ENCODE results near the gene HSPD1.
A peak's percentile ranks its signal among the peaks of the same experiment; 100 is the strongest.

The HSPD1 gene

GRCh38 chr2:197515315-197515738, 15.7 kb upstream of the HSPD1 start:
- Histone ChIP-seq H3K27me3 (ENCODE audit: control insufficient read depth, insufficient read depth, low read length, poor library complexity, severe bottlenecking) (no peaks in the 10 kb centered on the region), H3K4me3 (ENCODE audit: insufficient read depth, low read depth, low read length) (peak overlapping the region; percentile 84), H3K27ac (ENCODE audit: insufficient read depth, low read depth, low read length, poor library complexity, severe bottlenecking) (peak overlapping the region; percentile 74), H3K9me3 (ENCODE audit: control insufficient read depth, low read length) (no peaks in the 10 kb centered on the region), H3K36me3 (ENCODE audit: control insufficient read depth, insufficient read depth, low read length) (no peaks in the 10 kb centered on the region), H3K4me1 (ENCODE audit: control insufficient read depth, insufficient read depth, low read length) (peaks cover 12% of the 10 kb centered on the region)
- 20 to 21% methylated on average over 16 of the region's 16 CpGs for WGBS, 2 experiments

- WGBS, 2 experiments = 82 to 85% methylated on average over 3 of the region's 3 CpGs
- no peaks in the 10 kb centered on the region for H3K36me3 ChIP-seq (ENCODE audit: control insufficient read depth, insufficient read depth, low read length)
- no peak overlapping the region for H3K4me3 ChIP-seq (ENCODE audit: insufficient read depth, low read depth, low read length)
- H3K27me3 ChIP-seq (ENCODE audit: control insufficient read depth, insufficient read depth, low read length, poor library complexity, severe bottlenecking) = no peaks in the 10 kb centered on the region
- no peak overlapping the region for H3K27ac ChIP-seq (ENCODE audit: insufficient read depth, low read depth, low read length, poor library complexity, severe bottlenecking)
- H3K4me1 ChIP-seq (ENCODE audit: control insufficient read depth, insufficient read depth, low read length) = peaks cover 12% of the 10 kb centered on the region
- no peaks in the 10 kb centered on the region for H3K9me3 ChIP-seq (ENCODE audit: control insufficient read depth, low read length)
These were observed 15.1 kb upstream of the HSPD1 start for GRCh38 chr2:197514754-197515153.

GRCh38 chr2:197513915-197514314, 14.3 kb upstream of the HSPD1 start:
- WGBS, 2 experiments = 93 to 94% methylated on average over 5 of the region's 5 CpGs
- Histone ChIP-seq H3K4me1 (ENCODE audit: control insufficient read depth, insufficient read depth, low read length) (peaks cover 12% of the 10 kb centered on the region), H3K27ac (ENCODE audit: insufficient read depth, low read depth, low read length, poor library complexity, severe bottlenecking) (no peak overlapping the region), H3K9me3 (ENCODE audit: control insufficient read depth, low read length) (no peaks in the 10 kb centered on the region), H3K27me3 (ENCODE audit: control insufficient read depth, insufficient read depth, low read length, poor library complexity, severe bottlenecking) (no peaks in the 10 kb centered on the region), H3K4me3 (ENCODE audit: insufficient read depth, low read depth, low read length) (no peak overlapping the region), H3K36me3 (ENCODE audit: control insufficient read depth, insufficient read depth, low read length) (no peaks in the 10 kb centered on the region)

GRCh38 chr2:197506658-197507057, 7.0 kb upstream of the HSPD1 start:
- Histone ChIP-seq H3K4me1 (ENCODE audit: control insufficient read depth, insufficient read depth, low read length) (peaks cover 5% of the 10 kb centered on the region), H3K27me3 (ENCODE audit: control insufficient read depth, insufficient read depth, low read length, poor library complexity, severe bottlenecking) (no peaks in the 10 kb centered on the region), H3K36me3 (ENCODE audit: control insufficient read depth, insufficient read depth, low read length) (peaks cover 10% of the 10 kb centered on the region), H3K9me3 (ENCODE audit: control insufficient read depth, low read length) (no peaks in the 10 kb centered on the region), H3K27ac (ENCODE audit: insufficient read depth, low read depth, low read length, poor library complexity, severe bottlenecking) (no peak overlapping the region), H3K4me3 (ENCODE audit: insufficient read depth, low read depth, low read length) (no peak overlapping the region)
- WGBS, 2 experiments = 98 to 100% methylated on average over 2 to 4 of the region's 5 CpGs

- Histone ChIP-seq H3K4me3 (ENCODE audit: insufficient read depth, low read depth, low read length) (no peak overlapping the region), H3K27ac (ENCODE audit: insufficient read depth, low read depth, low read length, poor library complexity, severe bottlenecking) (no peak overlapping the region), H3K9me3 (ENCODE audit: control insufficient read depth, low read length) (no peaks in the 10 kb centered on the region), H3K36me3 (ENCODE audit: control insufficient read depth, insufficient read depth, low read length) (peaks cover 10% of the 10 kb centered on the region), H3K27me3 (ENCODE audit: control insufficient read depth, insufficient read depth, low read length, poor library complexity, severe bottlenecking) (no peaks in the 10 kb centered on the region), H3K4me1 (ENCODE audit: control insufficient read depth, insufficient read depth, low read length) (peaks cover 5% of the 10 kb centered on the region)
- 94 to 96% methylated on average over 6 of the region's 6 CpGs for WGBS, 2 experiments
These were observed 4.9 kb upstream of the HSPD1 start for GRCh38 chr2:197504512-197504911.

GRCh38 chr2:197504000-197504399, 4.4 kb upstream of the HSPD1 start:
- 90 to 97% methylated on average over 2 of the region's 2 CpGs for WGBS, 2 experiments
- Histone ChIP-seq H3K4me3 (ENCODE audit: insufficient read depth, low read depth, low read length) (no peak overlapping the region), H3K27me3 (ENCODE audit: control insufficient read depth, insufficient read depth, low read length, poor library complexity, severe bottlenecking) (no peaks in the 10 kb centered on the region), H3K4me1 (ENCODE audit: control insufficient read depth, insufficient read depth, low read length) (peaks cover 5% of the 10 kb centered on the region), H3K36me3 (ENCODE audit: control insufficient read depth, insufficient read depth, low read length) (peaks cover 10% of the 10 kb centered on the region), H3K9me3 (ENCODE audit: control insufficient read depth, low read length) (no peaks in the 10 kb centered on the region), H3K27ac (ENCODE audit: insufficient read depth, low read depth, low read length, poor library complexity, severe bottlenecking) (no peak overlapping the region)

- peaks cover 12% of the 10 kb centered on the region for H3K4me1 ChIP-seq (ENCODE audit: control insufficient read depth, insufficient read depth, low read length)
- 93 to 95% methylated on average over 4 of the region's 4 CpGs for WGBS, 2 experiments
- H3K9me3 ChIP-seq (ENCODE audit: control insufficient read depth, low read length) = no peaks in the 10 kb centered on the region
- H3K36me3 ChIP-seq (ENCODE audit: control insufficient read depth, insufficient read depth, low read length) = peaks cover 10% of the 10 kb centered on the region
- no peak overlapping the region for H3K4me3 ChIP-seq (ENCODE audit: insufficient read depth, low read depth, low read length)
- H3K27ac ChIP-seq (ENCODE audit: insufficient read depth, low read depth, low read length, poor library complexity, severe bottlenecking) = no peak overlapping the region
- H3K27me3 ChIP-seq (ENCODE audit: control insufficient read depth, insufficient read depth, low read length, poor library complexity, severe bottlenecking) = no peaks in the 10 kb centered on the region
These were observed 3.0 kb upstream of the HSPD1 start for GRCh38 chr2:197502685-197503084.

GRCh38 chr2:197502201-197502600, 2.6 kb upstream of the HSPD1 start:
- Histone ChIP-seq H3K36me3 (ENCODE audit: control insufficient read depth, insufficient read depth, low read length) (peaks cover 11% of the 10 kb centered on the region), H3K27ac (ENCODE audit: insufficient read depth, low read depth, low read length, poor library complexity, severe bottlenecking) (no peak overlapping the region), H3K4me3 (ENCODE audit: insufficient read depth, low read depth, low read length) (peak overlapping the region; percentile 14), H3K4me1 (ENCODE audit: control insufficient read depth, insufficient read depth, low read length) (peaks cover 16% of the 10 kb centered on the region), H3K9me3 (ENCODE audit: control insufficient read depth, low read length) (no peaks in the 10 kb centered on the region), H3K27me3 (ENCODE audit: control insufficient read depth, insufficient read depth, low read length, poor library complexity, severe bottlenecking) (no peaks in the 10 kb centered on the region)
- 76 to 91% methylated on average over 4 of the region's 4 CpGs for WGBS, 2 experiments

GRCh38 chr2:197500503-197501131, 977 bp upstream of the HSPD1 start:
- WGBS, 2 experiments = 0 to 1% methylated on average over 29 to 30 of the region's 30 CpGs
- Histone ChIP-seq H3K4me1 (ENCODE audit: control insufficient read depth, insufficient read depth, low read length) (peaks cover 22% of the 10 kb centered on the region), H3K9me3 (ENCODE audit: control insufficient read depth, low read length) (no peaks in the 10 kb centered on the region), H3K4me3 (ENCODE audit: insufficient read depth, low read depth, low read length) (peak overlapping the region; percentile 58), H3K27ac (ENCODE audit: insufficient read depth, low read depth, low read length, poor library complexity, severe bottlenecking) (peak overlapping the region; percentile 96), H3K36me3 (ENCODE audit: control insufficient read depth, insufficient read depth, low read length) (peaks cover 24% of the 10 kb centered on the region), H3K27me3 (ENCODE audit: control insufficient read depth, insufficient read depth, low read length, poor library complexity, severe bottlenecking) (no peaks in the 10 kb centered on the region)

GRCh38 chr2:197498937-197499593, 575 bp downstream of the HSPD1 start:
- H3K4me1 ChIP-seq (ENCODE audit: control insufficient read depth, insufficient read depth, low read length) = peaks cover 22% of the 10 kb centered on the region
- peak overlapping the region; percentile 96 for H3K27ac ChIP-seq (ENCODE audit: insufficient read depth, low read depth, low read length, poor library complexity, severe bottlenecking)
- no peaks in the 10 kb centered on the region for H3K9me3 ChIP-seq (ENCODE audit: control insufficient read depth, low read length)
- H3K36me3 ChIP-seq (ENCODE audit: control insufficient read depth, insufficient read depth, low read length) = peaks cover 31% of the 10 kb centered on the region
- H3K4me3 ChIP-seq (ENCODE audit: insufficient read depth, low read depth, low read length) = peak overlapping the region; percentile 58
- no peaks in the 10 kb centered on the region for H3K27me3 ChIP-seq (ENCODE audit: control insufficient read depth, insufficient read depth, low read length, poor library complexity, severe bottlenecking)
- 0% methylated on average over 46 of the region's 46 CpGs for WGBS, 2 experiments
